HEK293 (cell line): ENCODE data around the gene LRRC4C.

ENCODE experiments used
- CTCF ChIA-PET: fragments of 350-600 bp; formaldehyde crosslinking; extraction: SDS; loops from one replicate; lab custom pipeline; 2021; ENCODE audit warnings: antibody characterized with exemption; lab: Yijun Ruan, JAX
- POLR2A ChIA-PET: fragments of 300-600 bp; formaldehyde crosslinking; extraction: SDS; loops from one replicate; lab custom pipeline; 2020; ENCODE audit warnings: antibody characterized with exemption, inconsistent platforms; lab: Yijun Ruan, JAX
- H3K27ac ChIP-seq: fragments of 200-500 bp; sonication (Bioruptor generic); 2 replicates; pipeline ENCODE4 v1.5.1; 2014; ENCODE audit warnings: low read depth, low read length, control low read depth, inconsistent platforms; ENCODE audit errors: extremely low read depth
- H3K36me3 ChIP-seq, 2 experiments: fragments of 200-500 bp in 1 of 2; sonication (Bioruptor generic) in 1 of 2; 1 replicate in 1 of 2; 2 replicates in 1 of 2; pipeline ENCODE4 v1.5.1; 2014 to 2017; ENCODE audit warnings: inconsistent platforms in 2 of 2, low read length in 2 of 2; ENCODE audit not compliant: control insufficient read depth in 2 of 2, insufficient read depth in 1 of 2
- H3K4me1 ChIP-seq: fragments of 200-500 bp; sonication (Bioruptor generic); 2 replicates; pipeline ENCODE4 v1.5.1; 2014; ENCODE audit warnings: mild to moderate bottlenecking, low read length, inconsistent platforms; ENCODE audit not compliant: control insufficient read depth, insufficient read depth
- H3K4me3 ChIP-seq: 2 replicates; pipeline ENCODE4 v1.5.1; 2011; ENCODE audit warnings: low read depth, mild to moderate bottlenecking, control low read depth, low read length, moderate library complexity
- H3K9me3 ChIP-seq: fragments of 200-500 bp; sonication (Bioruptor generic); 2 replicates; pipeline ENCODE4 v1.5.1; 2014; ENCODE audit warnings: low read depth, low read length, inconsistent platforms; ENCODE audit not compliant: control insufficient read depth, insufficient read depth
- FEZF1 ChIP-seq: fragments of 450-650 bp; formaldehyde crosslinking; IDR thresholded peaks from 2 replicates; pipeline ENCODE4 v1.5.1; 2016; ENCODE audit warnings: missing biosample characterization, missing genetic modification characterization
- GLIS1 ChIP-seq: fragments of 450-650 bp; formaldehyde crosslinking; IDR thresholded peaks from 2 replicates; pipeline ENCODE4 v1.5.1; 2016; ENCODE audit warnings: missing biosample characterization, missing genetic modification characterization
- REPIN1 ChIP-seq: fragments of 450-650 bp; formaldehyde crosslinking; IDR thresholded peaks from 2 replicates; pipeline ENCODE4 v1.5.1; 2017; ENCODE audit warnings: missing biosample characterization, missing genetic modification characterization, low read depth
- REST ChIP-seq: fragments of 450-650 bp; formaldehyde crosslinking; IDR thresholded peaks from 2 replicates; pipeline ENCODE4 v1.5.1; 2016; ENCODE audit warnings: missing biosample characterization, missing genetic modification characterization
- SP2 ChIP-seq: fragments of 450-650 bp; formaldehyde crosslinking; IDR thresholded peaks from 2 replicates; pipeline ENCODE4 v1.5.1; 2016; ENCODE audit warnings: missing biosample characterization, missing genetic modification characterization
- YY2 ChIP-seq: fragments of 450-650 bp; formaldehyde crosslinking; IDR thresholded peaks from 2 replicates; pipeline ENCODE4 v1.5.1; 2016; ENCODE audit warnings: missing biosample characterization, missing genetic modification characterization
- ZBTB7A ChIP-seq: fragments of 450-650 bp; formaldehyde crosslinking; IDR thresholded peaks from 2 replicates; pipeline ENCODE4 v1.5.1; 2016; ENCODE audit warnings: low read depth, missing biosample characterization, missing genetic modification characterization
- ZNF174 ChIP-seq: fragments of 450-650 bp; formaldehyde crosslinking; IDR thresholded peaks from 2 replicates; pipeline ENCODE4 v1.5.0; 2017; ENCODE audit warnings: missing biosample characterization, mild to moderate bottlenecking, missing genetic modification characterization
- ZNF221 ChIP-seq: fragments of 450-650 bp; formaldehyde crosslinking; IDR thresholded peaks from 2 replicates; pipeline ENCODE4 v1.5.1; 2017; ENCODE audit warnings: missing biosample characterization, missing genetic modification characterization, borderline replicate concordance
- ZNF354C ChIP-seq: fragments of 450-650 bp; formaldehyde crosslinking; IDR thresholded peaks from 2 replicates; pipeline ENCODE4 v1.5.1; 2016; ENCODE audit warnings: missing biosample characterization, missing genetic modification characterization, low read depth, borderline replicate concordance
- ZNF37A ChIP-seq: fragments of 450-650 bp; IDR thresholded peaks from 2 replicates; pipeline ENCODE4 v1.5.1; 2018; ENCODE audit warnings: missing biosample characterization, missing genetic modification characterization
- ZNF423 ChIP-seq: fragments of 450-650 bp; formaldehyde crosslinking; IDR thresholded peaks from 2 replicates; pipeline ENCODE4 v1.5.1; 2016; ENCODE audit warnings: missing biosample characterization, missing genetic modification characterization
- ZNF433 ChIP-seq: fragments of 450-650 bp; formaldehyde crosslinking; IDR thresholded peaks from 2 replicates; pipeline ENCODE4 v1.5.1; 2016; ENCODE audit warnings: missing biosample characterization, missing genetic modification characterization, low read depth
- ZNF529 ChIP-seq: fragments of 450-650 bp; formaldehyde crosslinking; IDR thresholded peaks from 2 replicates; pipeline ENCODE4 v1.5.1; 2017; ENCODE audit warnings: missing genetic modification characterization, missing biosample characterization; ENCODE audit not compliant: insufficient replicate concordance
- ZNF660 ChIP-seq: fragments of 450-650 bp; IDR thresholded peaks from 2 replicates; pipeline ENCODE4 v1.5.1; 2018; ENCODE audit warnings: missing biosample characterization, mild to moderate bottlenecking, missing genetic modification characterization
- ZNF701 ChIP-seq: fragments of 450-650 bp; formaldehyde crosslinking; IDR thresholded peaks from 2 replicates; pipeline ENCODE4 v1.5.1; 2016; ENCODE audit warnings: missing biosample characterization, missing genetic modification characterization
- ZNF777 ChIP-seq: fragments of 450-650 bp; formaldehyde crosslinking; IDR thresholded peaks from 2 replicates; pipeline ENCODE4 v1.5.1; 2017; ENCODE audit warnings: missing biosample characterization, missing genetic modification characterization, borderline replicate concordance
- ZNF791 ChIP-seq: fragments of 450-650 bp; formaldehyde crosslinking; IDR thresholded peaks from 2 replicates; pipeline ENCODE4 v1.5.1; 2016; ENCODE audit warnings: missing biosample characterization, missing genetic modification characterization
- TF ChIP-seq, protein P1 (sequence below): fragments of 450-650 bp; formaldehyde crosslinking; IDR thresholded peaks from 2 replicates; pipeline ENCODE4 v1.5.1; 2017; ENCODE audit warnings: missing biosample characterization, missing genetic modification characterization
- TF ChIP-seq, protein P2 (sequence below): fragments of 450-650 bp; formaldehyde crosslinking; IDR thresholded peaks from 2 replicates; pipeline ENCODE4 v1.5.1; 2016; ENCODE audit warnings: missing biosample characterization, missing genetic modification characterization
- TF ChIP-seq, protein P3 (sequence below): fragments of 450-650 bp; formaldehyde crosslinking; IDR thresholded peaks from 2 replicates; pipeline ENCODE4 v1.5.1; 2017; ENCODE audit warnings: missing biosample characterization, missing genetic modification characterization

LRRC4C gene

DNA sequence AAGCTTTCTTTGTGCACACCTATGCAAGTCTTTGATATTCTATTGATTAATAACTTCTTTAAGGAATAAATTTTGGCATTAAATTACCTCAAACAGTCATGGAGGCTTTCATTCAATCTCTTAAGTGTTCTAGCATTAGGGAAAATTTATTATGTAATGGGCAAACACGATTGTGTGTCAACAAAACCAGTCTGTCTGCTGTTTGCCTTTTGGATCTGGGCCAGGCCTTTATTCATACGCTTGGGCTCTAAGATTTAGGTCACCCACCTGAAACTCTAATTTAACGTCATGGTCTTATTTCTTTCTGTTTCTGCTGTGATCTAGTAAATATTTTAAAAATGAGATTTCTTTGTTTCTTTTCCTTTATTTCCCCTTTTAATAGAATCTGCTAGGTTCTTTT, 1270.6 kb downstream of the LRRC4C start (continued):
- TF ChIP-seq, protein P1, sequence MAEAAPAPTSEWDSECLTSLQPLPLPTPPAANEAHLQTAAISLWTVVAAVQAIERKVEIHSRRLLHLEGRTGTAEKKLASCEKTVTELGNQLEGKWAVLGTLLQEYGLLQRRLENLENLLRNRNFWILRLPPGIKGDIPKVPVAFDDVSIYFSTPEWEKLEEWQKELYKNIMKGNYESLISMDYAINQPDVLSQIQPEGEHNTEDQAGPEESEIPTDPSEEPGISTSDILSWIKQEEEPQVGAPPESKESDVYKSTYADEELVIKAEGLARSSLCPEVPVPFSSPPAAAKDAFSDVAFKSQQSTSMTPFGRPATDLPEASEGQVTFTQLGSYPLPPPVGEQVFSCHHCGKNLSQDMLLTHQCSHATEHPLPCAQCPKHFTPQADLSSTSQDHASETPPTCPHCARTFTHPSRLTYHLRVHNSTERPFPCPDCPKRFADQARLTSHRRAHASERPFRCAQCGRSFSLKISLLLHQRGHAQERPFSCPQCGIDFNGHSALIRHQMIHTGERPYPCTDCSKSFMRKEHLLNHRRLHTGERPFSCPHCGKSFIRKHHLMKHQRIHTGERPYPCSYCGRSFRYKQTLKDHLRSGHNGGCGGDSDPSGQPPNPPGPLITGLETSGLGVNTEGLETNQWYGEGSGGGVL, result no peak
- TF ChIP-seq SP2 (tag by site-specific recombination), result no peak

DNA sequence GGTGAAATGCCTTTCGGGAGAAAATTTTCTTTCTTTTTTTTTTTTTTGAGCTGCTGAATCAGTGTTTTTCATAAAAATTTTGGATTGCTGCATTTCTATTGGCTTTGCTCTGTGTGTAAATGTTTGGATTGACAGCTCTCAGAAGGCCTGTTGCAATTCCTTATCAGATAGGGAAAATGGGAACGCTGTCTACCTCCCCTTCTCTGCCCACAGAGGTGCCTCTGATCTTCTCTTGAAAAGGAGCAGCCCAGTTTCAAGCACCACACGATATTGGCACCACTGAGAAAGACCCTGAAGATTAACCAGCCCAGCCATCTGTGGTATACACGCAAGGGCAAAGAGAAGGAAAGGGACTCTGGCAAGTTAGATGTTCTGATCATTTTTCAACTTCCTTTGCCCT, 1272.2 kb downstream of the LRRC4C start:
- ChIA-PET CTCF (no interaction called here), POLR2A (no interaction called here)
- no peak overlapping the region for H3K4me3 ChIP-seq
- TF ChIP-seq FEZF1 (tag by site-specific recombination) (no peak), ZNF777 (tag by site-specific recombination) (no peak), ZBTB7A (tag by site-specific recombination) (no peak), ZNF433 (tag by site-specific recombination) (no peak)
- H3K4me1 ChIP-seq, result no peaks in the 10 kb centered on the region
- no peak overlapping the region for H3K27ac ChIP-seq
- no peaks in the 10 kb centered on the region for H3K36me3 ChIP-seq
- no peaks in the 10 kb centered on the region for H3K9me3 ChIP-seq

DNA sequence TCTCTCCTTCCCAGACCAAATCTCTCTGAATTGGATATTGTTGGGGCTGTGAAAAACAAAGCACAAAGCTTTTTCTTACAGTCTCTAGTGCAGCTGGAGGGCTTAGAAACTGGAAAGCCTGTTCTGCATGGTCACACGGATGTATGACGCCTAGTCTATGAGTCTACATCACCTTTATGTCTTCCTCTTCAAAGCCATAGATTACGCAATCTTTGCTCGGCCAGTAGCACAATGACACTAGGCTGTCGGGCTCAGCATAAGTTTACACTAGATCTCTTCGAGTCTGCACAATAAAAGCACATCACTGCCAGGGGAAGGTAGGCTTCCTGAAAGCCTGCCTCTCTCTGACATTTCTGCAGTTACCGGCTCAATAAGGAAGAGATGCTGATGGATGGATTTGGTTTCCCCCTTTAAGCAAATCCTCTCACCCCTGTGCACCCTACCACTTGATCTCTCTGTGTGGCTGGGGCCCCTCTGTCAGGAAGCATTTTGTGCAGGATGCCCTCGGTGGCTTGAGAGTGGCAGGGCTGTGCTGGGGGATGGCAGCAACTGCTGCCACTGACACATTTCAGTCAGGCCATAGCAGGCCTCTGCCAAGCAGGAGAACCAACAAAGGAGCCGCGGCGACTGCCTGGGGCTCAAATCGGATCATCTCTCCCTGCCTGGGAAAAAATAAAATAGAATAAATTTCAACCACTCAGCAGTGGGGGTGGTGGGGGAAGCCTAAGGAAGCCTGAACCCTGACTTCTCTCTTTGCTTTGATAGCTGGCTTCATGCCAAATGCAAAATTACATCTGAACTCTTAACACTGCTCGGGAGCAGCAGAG, 1272.8 kb downstream of the LRRC4C start:
- Histone ChIP-seq H3K4me1 (no peaks in the 10 kb centered on the region), H3K36me3 (no peaks in the 10 kb centered on the region), H3K4me3 (no peak overlapping the region), H3K9me3 (no peaks in the 10 kb centered on the region), H3K27ac (no peak overlapping the region)
- POLR2A ChIA-PET, result no interaction called here
- TF ChIP-seq, protein P2, sequence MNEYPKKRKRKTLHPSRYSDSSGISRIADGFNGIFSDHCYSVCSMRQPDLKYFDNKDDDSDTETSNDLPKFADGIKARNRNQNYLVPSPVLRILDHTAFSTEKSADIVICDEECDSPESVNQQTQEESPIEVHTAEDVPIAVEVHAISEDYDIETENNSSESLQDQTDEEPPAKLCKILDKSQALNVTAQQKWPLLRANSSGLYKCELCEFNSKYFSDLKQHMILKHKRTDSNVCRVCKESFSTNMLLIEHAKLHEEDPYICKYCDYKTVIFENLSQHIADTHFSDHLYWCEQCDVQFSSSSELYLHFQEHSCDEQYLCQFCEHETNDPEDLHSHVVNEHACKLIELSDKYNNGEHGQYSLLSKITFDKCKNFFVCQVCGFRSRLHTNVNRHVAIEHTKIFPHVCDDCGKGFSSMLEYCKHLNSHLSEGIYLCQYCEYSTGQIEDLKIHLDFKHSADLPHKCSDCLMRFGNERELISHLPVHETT (tag by site-specific recombination), result no peak
- TF ChIP-seq ZNF701 (tag by site-specific recombination) (no peak), ZNF660 (tag by site-specific recombination) (no peak), ZNF529 (tag by site-specific recombination) (no peak), GLIS1 (tag by site-specific recombination) (no peak), ZNF174 (tag by site-specific recombination) (no peak), YY2 (tag by site-specific recombination) (no peak), ZNF423 (tag by site-specific recombination) (no peak), ZNF354C (tag by site-specific recombination) (no peak), ZNF791 (no peak), ZNF221 (tag by site-specific recombination) (no peak), REPIN1 (tag by site-specific recombination) (no peak), REST (tag by site-specific recombination) (no peak), FEZF1 (tag by site-specific recombination) (no peak), ZNF37A (tag by site-specific recombination) (no peak)
- TF ChIP-seq, protein P3, sequence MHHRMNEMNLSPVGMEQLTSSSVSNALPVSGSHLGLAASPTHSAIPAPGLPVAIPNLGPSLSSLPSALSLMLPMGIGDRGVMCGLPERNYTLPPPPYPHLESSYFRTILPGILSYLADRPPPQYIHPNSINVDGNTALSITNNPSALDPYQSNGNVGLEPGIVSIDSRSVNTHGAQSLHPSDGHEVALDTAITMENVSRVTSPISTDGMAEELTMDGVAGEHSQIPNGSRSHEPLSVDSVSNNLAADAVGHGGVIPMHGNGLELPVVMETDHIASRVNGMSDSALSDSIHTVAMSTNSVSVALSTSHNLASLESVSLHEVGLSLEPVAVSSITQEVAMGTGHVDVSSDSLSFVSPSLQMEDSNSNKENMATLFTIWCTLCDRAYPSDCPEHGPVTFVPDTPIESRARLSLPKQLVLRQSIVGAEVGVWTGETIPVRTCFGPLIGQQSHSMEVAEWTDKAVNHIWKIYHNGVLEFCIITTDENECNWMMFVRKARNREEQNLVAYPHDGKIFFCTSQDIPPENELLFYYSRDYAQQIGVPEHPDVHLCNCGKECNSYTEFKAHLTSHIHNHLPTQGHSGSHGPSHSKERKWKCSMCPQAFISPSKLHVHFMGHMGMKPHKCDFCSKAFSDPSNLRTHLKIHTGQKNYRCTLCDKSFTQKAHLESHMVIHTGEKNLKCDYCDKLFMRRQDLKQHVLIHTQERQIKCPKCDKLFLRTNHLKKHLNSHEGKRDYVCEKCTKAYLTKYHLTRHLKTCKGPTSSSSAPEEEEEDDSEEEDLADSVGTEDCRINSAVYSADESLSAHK (tag by site-specific recombination), result no peak
- CTCF ChIA-PET, result no interaction called here
